KG1 (cell line): ENCODE data around the gene RHBDD2.
"Not testable (repeated sequence)": the region's sequence is repeated elsewhere in the genome, so short reads cannot be mapped to it uniquely, and the experiment has no call there.

Source experiments
- DNase-seq: peaks from one replicate; lab custom pipeline; 2025; lab: John Stamatoyannopoulos, UW

RHBDD2 gene

GRCh38 chr7:75878769-75879611, at the start of gene RHBDD2:
RHBDD2 (plus strand) TSS chr7:75879034; CDS start chr7:75879083, 49 bp downstream.
- DNase-seq = peak; percentile 91

- not testable (repeated sequence) for DNase-seq
Observed at GRCh38 chr7:75829656-75830055, 49.2 kb upstream of the RHBDD2 start.

GRCh38 chr7:75830978-75831377, 47.9 kb upstream of the RHBDD2 start:
- no peak for DNase-seq

- not testable (repeated sequence) for DNase-seq
Observed at GRCh38 chr7:75833662-75834061, 45.2 kb upstream of the RHBDD2 start.

GRCh38 chr7:75835688-75836285, 43.0 kb upstream of the RHBDD2 start:
- DNase-seq = no peak

GRCh38 chr7:75836798-75837197, 42.0 kb upstream of the RHBDD2 start:
- no peak for DNase-seq

- not testable (repeated sequence) for DNase-seq
Observed at GRCh38 chr7:75838281-75838930, 40.4 kb upstream of the RHBDD2 start.

- DNase-seq = no peak
Observed at GRCh38 chr7:75840029-75840428, 38.8 kb upstream of the RHBDD2 start.

GRCh38 chr7:75842836-75843446, 35.9 kb upstream of the RHBDD2 start:
- no peak for DNase-seq

- no peak for DNase-seq
Observed at GRCh38 chr7:75843613-75844116, 35.2 kb upstream of the RHBDD2 start.

GRCh38 chr7:75844158-75844557, 34.7 kb upstream of the RHBDD2 start:
- no peak for DNase-seq

GRCh38 chr7:75845132-75845531, 33.7 kb upstream of the RHBDD2 start:
- not testable (repeated sequence) for DNase-seq

GRCh38 chr7:75847707-75848106, 31.1 kb upstream of the RHBDD2 start:
- DNase-seq = no peak

GRCh38 chr7:75849573-75849972, 29.3 kb upstream of the RHBDD2 start:
- no peak for DNase-seq

GRCh38 chr7:75850235-75850634, 28.6 kb upstream of the RHBDD2 start:
- no peak for DNase-seq

GRCh38 chr7:75854233-75854632, 24.6 kb upstream of the RHBDD2 start:
- no peak for DNase-seq

- DNase-seq = not testable (repeated sequence)
Observed at GRCh38 chr7:75854813-75855345, 24.0 kb upstream of the RHBDD2 start.

- peak; percentile 25 for DNase-seq
Observed at GRCh38 chr7:75856536-75856935, 22.3 kb upstream of the RHBDD2 start.

GRCh38 chr7:75858410-75858809, 20.4 kb upstream of the RHBDD2 start:
- DNase-seq = no peak

GRCh38 chr7:75861636-75862035, 17.2 kb upstream of the RHBDD2 start:
- DNase-seq = no peak

- not testable (repeated sequence) for DNase-seq
Observed at GRCh38 chr7:75864251-75864650, 14.6 kb upstream of the RHBDD2 start.

- DNase-seq = no peak
Observed at GRCh38 chr7:75866114-75866488, 12.7 kb upstream of the RHBDD2 start.
